GM21367 (cell line): ENCODE results near the gene CNTLN.
"Not testable (repeated sequence)": the region's sequence is repeated elsewhere in the genome, so short reads cannot be mapped to it uniquely, and the experiment has no call there.

ENCODE experiments used
- ATAC-seq: cut with Tn5 transposase; IDR thresholded peaks from one replicate; pipeline ENCODE4 v1.9.1; 2021; ENCODE audit not compliant: unreplicated experiment

CNTLN gene

DNA sequence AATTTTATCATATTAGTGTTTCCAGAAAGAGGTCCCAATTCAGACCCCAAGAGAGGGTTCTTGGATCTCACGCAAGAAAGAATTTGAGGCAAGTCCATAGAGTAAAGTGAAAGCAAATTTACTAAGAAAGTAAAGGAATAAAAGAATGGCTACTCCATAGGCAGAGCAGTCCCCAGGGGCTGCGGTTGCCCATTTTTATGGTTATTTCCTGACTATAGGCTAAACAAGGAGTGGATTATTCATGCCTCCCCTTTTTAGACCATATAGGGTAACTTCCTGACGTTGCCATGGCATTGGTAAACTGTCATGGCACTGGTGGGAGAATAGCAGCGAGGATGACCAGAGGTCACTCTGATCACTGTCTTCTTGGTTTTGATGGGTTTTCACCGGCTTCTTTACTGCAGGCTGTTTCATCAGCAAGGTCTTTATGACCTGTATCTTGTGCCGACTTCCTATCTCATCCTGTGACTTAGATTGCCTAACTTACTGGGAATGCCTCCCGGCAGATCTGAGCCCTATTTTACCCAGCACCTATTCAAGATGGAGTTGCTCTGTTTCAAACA lies 262.4 kb downstream of the CNTLN start:
- not testable (repeated sequence) for ATAC-seq

GRCh38 chr9:17398350-17398749 lies 263.5 kb downstream of the CNTLN start:
- ATAC-seq, result no peak

DNA sequence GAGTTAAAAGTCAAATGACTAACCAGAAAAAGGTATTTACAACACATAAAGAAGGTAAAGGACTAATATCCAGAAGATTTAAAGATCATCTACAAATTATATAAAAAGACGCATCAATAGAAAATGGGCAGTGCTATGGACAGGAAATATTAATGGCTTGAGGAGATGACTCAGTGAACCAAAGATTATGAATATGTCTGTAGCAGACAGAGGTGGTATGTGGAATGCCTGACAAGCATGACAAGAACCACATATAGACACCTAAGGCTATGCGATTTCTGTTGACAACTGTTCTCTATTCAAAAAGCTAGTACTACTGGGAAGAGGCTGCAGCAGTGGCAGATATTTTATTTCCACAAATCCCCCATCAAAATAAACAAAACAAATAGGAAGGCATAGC lies 267.0 kb downstream of the CNTLN start:
- ATAC-seq, result no peak

GRCh38 chr9:17402309-17402708 lies 267.5 kb downstream of the CNTLN start:
- no peak for ATAC-seq

DNA sequence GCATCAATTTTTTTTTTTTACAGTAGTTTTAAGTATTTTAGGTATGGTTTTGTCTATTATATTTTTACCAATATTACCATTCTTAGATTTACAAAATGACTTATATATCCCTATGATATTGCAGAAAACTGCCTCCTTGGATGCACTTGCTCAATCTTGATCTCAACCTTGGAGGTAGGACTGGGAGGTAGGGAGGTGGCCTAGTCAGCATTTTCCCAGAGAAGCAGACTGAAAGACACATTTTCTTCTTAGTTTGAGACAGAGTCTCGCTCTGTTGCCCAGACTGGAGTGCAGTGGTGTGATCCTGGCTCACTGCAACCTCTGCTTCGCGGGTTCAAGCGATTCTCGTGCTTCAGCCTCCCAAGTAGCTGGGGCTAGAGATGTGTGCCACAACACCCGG lies 268.7 kb downstream of the CNTLN start:
- no peak for ATAC-seq

- no peak for ATAC-seq
These were observed 280.1 kb downstream of the CNTLN start for GRCh38 chr9:17414986-17415385.

DNA sequence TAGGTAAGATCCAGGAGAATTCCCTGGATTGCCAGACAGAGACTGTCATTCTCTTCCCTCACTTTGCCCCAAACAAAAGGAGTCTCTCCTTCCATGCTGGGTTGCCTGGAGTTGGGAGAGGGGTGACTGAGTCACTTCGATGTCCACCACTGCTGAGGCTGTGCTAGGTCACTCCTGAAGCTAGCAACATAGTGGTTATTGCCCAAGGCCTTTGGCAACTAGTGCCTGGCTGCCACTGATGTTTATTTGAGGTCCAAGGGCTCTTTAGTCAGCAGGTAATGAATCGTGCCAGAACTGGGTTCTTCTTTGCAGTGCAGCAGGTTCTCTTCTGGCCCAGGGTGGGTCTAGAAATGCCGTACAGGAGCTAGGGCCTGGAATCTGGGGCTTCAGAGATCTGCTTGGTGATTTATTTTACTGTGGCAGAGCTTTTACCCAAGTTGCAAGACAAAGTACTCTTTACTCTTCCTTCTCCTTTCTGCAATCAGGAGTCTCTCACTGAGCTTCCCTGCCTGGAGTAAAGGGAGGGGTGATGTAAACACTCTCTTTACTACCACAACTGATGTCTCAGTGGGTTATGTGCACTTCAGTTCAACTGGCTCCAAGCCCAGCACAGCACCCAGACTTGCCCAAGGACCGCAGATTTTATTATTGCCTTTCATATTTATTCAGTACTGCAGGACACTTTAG lies 288.3 kb downstream of the CNTLN start:
- no peak for ATAC-seq

- no peak for ATAC-seq
These were observed 288.8 kb downstream of the CNTLN start for GRCh38 chr9:17423681-17424011.

DNA sequence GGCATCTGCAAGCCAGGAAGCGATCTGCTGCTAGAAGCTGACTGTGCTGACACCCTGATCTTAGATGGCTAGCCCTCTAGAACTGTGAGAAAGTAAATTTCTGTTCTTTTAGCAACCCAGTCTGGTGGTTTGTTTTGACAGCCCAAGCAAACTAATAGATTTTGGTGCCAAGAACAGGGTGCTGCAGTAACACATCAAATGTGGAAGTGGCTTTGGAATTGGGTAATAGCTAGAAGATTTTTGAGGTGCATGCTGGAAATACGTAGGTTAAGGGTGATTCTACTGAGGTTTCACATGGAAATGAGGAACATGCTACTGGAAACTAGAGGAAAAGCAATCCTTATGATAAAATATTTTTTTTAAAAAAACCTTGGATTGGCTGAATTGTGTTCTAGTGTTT lies 290.5 kb downstream of the CNTLN start:
- ATAC-seq, result no peak

DNA sequence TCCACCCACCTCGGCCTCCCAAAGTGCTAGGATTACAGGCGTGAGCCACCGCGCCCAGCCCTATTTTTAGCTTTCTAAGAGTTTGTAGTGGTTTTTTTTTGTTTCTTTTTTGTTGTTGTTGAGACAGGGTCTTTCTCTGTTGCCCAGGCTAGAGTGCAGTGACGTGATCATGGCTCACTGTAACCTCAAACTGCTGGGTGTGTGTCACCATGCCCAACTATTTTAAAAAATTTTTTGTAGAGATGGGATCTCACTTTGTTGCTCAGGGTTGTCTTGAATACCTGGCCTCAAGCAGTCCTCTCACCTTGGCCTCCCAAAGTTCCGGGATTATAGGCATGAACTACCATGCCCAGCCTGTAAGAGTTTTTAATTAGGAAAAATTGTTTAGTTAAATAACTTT lies 298.7 kb downstream of the CNTLN start:
- ATAC-seq, result no peak

DNA sequence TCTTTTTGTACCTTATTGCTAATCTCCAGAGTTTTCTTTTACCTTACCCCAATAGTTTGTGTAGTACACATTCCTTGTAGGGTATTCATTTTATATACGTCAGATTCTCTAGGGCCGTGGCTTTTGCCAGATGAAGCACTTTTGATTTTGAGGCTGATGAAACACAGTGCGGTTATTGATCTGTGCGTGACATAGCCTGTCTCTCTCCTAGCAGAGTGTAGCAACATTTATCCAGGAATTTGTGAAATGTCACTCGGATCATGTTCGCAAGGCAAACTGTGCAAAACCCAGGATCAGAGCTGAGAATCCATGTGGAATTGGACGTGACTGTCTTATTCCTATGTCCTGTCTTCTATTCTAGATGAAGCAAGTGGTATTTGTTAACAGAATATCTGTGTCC lies 302.0 kb downstream of the CNTLN start:
- no peak for ATAC-seq

- ATAC-seq, result no peak
These were observed 303.0 kb downstream of the CNTLN start for GRCh38 chr9:17437813-17438212.

DNA sequence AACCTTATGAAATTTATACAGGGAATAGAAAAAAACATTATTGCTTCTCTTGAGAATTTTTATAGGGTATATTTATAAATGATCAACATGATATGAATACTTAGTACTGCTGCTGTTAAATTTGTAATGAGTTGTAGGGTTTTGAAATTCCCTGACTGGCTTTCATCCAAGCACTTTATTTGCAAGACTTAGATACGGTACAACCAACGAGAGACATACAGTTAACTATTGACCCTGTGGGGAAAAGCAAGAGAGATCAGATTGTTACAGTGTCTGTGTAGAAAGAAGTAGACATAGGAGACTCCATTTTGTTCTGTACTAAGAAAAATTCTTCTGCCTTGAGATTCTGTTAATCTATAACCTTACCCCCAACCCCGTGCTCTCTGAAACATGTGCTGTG lies 310.3 kb downstream of the CNTLN start:
- not testable (repeated sequence) for ATAC-seq

- no peak for ATAC-seq
These were observed 318.9 kb downstream of the CNTLN start for GRCh38 chr9:17453751-17454150.

DNA sequence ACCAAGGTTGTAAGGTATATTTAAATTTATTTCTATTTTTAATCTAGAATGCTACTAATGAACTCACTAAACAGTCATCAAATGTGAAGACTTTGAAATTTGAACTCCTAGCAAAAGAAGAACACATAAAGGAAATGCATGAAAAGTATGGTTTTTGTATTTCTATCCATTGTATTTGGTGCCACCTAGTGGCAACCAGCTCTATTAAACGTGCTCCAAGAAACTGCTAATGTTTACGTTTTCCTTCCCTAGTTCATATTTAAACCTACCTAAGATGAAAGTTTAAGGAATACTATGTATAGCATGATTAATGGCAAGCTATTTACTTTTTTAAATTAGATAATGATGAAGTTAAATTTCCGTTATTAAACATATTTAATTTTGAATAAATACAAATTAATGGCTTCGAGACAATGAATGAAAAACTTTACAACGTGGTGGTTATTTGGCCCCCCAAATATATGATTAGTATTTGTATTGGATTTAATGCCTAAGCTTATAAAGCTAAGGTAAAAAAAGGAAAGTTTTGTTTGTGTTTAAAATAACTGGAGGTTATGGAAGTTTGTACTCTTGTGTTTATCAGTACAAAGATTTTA lies 328.1 kb downstream of the CNTLN start:
- ATAC-seq, result no peak

GRCh38 chr9:17470036-17470813 lies 335.4 kb downstream of the CNTLN start:
- ATAC-seq, result no peak

GRCh38 chr9:17472126-17472525 lies 337.3 kb downstream of the CNTLN start:
- no peak for ATAC-seq

- ATAC-seq, result no peak
These were observed 341.6 kb downstream of the CNTLN start for GRCh38 chr9:17476401-17476800.

DNA sequence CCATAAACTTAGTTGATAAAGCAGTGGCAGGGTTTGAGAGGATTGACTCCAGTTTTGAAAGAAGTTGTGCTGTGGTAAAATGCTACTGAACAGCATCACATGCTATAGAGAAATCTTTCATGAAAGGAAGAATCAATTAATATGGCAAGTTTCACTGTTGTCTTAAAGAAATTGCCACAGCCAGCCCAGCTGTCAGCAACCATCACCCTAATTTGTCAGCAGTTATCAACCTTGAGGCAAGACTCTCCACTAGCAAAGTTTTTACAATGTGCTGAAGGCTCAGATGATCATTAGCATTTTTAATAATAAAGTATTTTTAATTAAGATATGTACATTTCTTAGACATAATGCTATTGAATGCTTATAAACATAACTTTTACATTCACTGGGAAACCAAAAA lies 343.0 kb downstream of the CNTLN start:
- ATAC-seq, result no peak

DNA sequence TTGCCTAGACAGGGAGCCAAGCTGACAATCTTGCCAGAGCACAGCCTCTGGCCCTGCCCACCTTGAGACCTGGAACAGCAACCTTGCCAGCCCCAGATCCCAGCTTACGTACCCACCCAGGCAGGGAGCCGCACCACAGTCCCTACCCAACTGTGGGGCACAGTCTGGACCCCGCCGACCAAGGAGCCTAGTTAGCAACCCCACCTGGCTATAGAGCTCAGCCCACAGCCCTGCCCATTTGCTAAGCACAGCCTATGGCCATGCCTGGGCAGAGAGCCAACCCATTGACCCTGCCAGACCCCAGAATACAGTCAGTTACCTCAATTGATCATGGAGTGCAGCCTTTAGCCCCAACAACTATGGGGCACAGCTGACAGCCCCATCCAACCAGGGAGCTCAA lies 346.1 kb downstream of the CNTLN start:
- ATAC-seq, result no peak

GRCh38 chr9:17481565-17481964 lies 346.7 kb downstream of the CNTLN start:
- no peak for ATAC-seq

DNA sequence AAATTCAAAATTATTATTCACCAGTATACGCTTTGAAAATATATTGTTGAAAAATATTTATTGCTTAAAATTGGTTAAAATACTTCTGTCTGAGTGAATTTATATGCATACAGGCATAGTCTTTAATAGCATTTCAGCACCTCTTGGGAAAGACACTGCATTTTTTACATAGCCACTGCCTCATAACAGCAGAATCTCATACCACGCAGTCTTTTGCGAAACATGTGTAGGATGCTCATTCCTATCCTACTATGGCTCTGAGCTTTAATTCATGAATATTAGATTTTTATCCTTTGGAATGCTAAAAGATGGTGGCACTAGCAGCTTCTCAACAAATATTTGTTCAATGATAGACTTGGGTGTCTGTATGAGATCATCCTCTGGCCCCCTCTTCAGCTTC lies 350.1 kb downstream of the CNTLN start:
- ATAC-seq, result no peak
